Esophagus squamous epithelium (tissue), 4 donors: Measurements from ENCODE around the gene ZNRF1.

Experiments used
- POLR2A ChIP-seq, 4 donors: fragments of 450-650 bp; IDR thresholded peaks; one replicate each; pipeline ENCODE4 v1.6.1; 2017; ENCODE audit warnings: antibody characterized with exemption in 4 of 4, mild to moderate bottlenecking in 4 of 4, moderate library complexity in 3 of 4
- TF ChIP-seq, protein P1 (sequence below), 6 experiments: fragments of 450-650 bp in 4 of 6; fragments of 200-600 bp in 2 of 6; sonication (generic) in 2 of 6; IDR thresholded peaks; one replicate each; pipeline ENCODE4 v1.5.1; 2016 to 2019; ENCODE audit warnings: antibody characterized with exemption in 6 of 6, mild to moderate bottlenecking in 4 of 6, moderate library complexity in 4 of 6

DNA sequence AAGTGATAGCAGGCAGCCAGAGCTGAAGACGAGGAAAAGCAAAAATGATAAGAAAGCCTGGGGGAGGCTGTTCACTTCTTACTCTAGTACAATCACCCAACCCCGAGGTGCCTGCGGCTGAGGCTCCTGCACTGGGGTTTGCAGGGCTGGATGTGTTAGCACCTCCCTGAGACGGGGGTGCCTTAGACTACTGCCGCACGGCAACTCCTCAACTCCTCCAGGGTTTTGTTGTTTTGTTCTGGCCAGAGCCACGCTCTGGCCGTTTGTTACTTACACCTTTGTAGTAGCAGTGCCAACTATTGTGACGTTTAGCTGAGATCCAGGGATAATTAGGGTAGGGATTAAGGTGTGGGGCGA, 66.3 kb downstream of the ZNRF1 start:
- no peak for TF ChIP-seq POLR2A (IDR thresholded peaks at IDR 0.05)
- TF ChIP-seq, protein P1, sequence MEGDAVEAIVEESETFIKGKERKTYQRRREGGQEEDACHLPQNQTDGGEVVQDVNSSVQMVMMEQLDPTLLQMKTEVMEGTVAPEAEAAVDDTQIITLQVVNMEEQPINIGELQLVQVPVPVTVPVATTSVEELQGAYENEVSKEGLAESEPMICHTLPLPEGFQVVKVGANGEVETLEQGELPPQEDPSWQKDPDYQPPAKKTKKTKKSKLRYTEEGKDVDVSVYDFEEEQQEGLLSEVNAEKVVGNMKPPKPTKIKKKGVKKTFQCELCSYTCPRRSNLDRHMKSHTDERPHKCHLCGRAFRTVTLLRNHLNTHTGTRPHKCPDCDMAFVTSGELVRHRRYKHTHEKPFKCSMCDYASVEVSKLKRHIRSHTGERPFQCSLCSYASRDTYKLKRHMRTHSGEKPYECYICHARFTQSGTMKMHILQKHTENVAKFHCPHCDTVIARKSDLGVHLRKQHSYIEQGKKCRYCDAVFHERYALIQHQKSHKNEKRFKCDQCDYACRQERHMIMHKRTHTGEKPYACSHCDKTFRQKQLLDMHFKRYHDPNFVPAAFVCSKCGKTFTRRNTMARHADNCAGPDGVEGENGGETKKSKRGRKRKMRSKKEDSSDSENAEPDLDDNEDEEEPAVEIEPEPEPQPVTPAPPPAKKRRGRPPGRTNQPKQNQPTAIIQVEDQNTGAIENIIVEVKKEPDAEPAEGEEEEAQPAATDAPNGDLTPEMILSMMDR (IDR thresholded peaks at IDR 0.05) = no peak
